GM12872 (cell line): ENCODE data around the gene AVPR2.

Experiments
- CTCF ChIP-seq: IDR thresholded peaks from 3 replicates; pipeline ENCODE4 v1.5.1; 2011; ENCODE audit warnings: low read depth, mild to moderate bottlenecking, low read length, moderate library complexity; ENCODE audit not compliant: insufficient read depth

Gene AVPR2

DNA sequence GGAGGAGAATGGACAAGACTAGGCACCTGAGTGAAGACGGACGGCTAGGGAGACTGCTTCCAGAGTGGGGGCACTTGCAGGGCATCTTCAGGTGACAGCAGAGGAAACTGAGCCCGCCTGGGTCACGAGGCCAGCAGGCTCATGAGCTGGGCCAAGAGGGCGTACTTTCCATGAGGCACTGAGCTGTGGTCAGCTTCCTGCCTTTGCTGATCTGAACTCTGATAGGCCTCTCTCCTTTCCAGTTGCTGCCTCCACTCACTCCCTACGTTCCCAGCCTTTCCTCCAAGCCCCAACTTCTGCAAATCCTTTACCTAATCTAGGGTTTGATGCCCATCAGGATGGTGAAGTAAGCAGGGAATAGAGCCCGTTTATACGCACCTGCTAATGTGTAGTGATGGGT lies 17.1 kb upstream of the AVPR2 start:
- no peak for TF ChIP-seq CTCF

DNA sequence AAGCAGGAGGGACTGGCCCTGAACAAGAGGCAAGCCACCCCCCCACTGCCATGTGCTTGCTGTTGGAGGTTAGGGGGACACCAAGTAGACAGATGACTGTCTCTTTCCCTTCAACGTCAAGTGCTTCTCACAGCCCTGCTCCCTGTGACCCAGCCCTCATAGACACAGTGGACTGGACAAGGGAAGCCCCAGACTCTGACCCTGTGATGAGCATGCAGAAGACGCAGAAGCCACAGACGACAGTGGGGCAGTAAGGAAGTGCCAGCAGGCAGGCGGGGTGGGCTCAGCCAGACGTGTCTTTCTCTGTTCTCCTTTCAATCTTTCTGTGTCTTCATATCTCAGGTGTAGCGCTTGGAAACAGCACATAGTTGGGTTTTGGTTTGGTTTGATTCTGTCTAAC lies 16.1 kb upstream of the AVPR2 start:
- TF ChIP-seq CTCF = no peak

DNA sequence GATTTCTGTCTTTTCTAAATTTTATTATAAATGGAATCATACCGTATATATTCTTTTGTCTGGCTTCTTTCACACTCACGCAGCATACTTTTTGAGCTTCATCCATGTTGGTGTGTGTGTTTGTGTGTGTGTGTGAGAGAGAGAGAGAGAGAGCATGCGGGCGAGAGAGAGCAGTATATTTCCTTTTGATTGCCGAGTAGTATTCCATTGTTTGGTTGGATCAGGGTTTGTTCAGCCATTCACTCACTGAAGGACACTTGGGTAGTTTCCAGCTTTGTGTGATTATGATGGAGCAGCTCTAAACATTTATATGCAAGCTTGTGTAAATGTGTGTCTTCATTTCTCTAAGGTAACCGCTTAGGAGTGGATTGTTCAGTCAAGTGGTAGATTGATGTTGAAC lies 15.3 kb upstream of the AVPR2 start:
- TF ChIP-seq CTCF = no peak

GRCh38 chrX:153897899-153898298 lies 6.6 kb upstream of the AVPR2 start:
- no peak for TF ChIP-seq CTCF

DNA sequence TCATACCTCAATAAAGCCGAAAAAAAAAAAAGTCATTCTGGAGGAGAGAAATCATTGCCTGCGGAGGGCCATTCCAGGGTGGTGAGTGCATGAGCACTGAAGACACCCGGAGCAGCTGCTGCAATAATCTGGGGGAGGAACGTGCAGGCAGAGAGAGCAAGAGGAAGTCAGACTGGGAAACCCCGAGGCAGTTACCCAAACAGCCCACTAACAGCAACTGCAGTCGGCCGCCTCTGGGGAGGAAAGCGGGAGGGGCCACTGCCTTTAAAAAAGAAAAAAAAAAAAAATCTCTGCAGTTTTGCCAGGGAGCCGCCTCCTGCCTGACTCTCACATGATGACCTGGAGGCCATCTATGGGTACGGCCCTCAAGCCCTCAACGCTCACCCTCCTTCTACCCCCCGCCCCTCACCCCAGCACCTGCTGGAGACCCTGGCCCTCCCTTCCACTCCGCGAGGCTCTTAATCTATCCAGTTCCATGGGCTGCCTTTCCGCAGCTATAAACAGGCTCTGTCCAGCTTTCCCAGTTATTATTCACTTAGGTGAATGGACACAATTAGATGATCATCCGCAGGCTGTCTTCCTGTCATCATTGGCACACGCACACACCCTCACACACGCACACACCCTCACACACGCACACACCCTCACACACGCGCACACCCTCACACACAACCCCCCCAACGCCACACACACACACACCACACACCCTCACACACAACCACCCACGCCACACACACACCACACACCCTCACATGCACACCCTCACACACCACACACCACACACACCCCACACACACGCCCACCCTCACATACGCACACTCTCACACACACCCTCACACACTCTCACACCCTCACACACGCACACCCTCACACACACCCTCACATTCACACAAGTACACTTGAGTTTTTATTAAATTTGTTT lies 3.4 kb upstream of the AVPR2 start:
- no peak for TF ChIP-seq CTCF

- no peak for TF ChIP-seq CTCF
These were observed 2.7 kb upstream of the AVPR2 start for GRCh38 chrX:153901753-153902140.

- no peak for TF ChIP-seq CTCF
These were observed 2.1 kb upstream of the AVPR2 start for GRCh38 chrX:153902385-153902784.
